Measurements from ENCODE around the gene FREM1. TPM values are rescaled to one million over a fixed set of nuclear protein-coding genes. Genes with fewer than 3 reads are reported as not detected.
A peak's percentile ranks its signal among the peaks of the same experiment; 100 is the strongest.

Gene FREM1
- total RNA-seq, 1 experiment from 2014 or later: under 0.01 TPM

- DNase-seq (ENCODE audit: low spot score): no peak
Measured at GRCh38 chr9:14912859-14913258, 2.6 kb upstream of the FREM1 start.

GRCh38 chr9:14911046-14911445, 818 bp upstream of the FREM1 start:
- no peak for DNase-seq (ENCODE audit: low spot score)

DNA sequence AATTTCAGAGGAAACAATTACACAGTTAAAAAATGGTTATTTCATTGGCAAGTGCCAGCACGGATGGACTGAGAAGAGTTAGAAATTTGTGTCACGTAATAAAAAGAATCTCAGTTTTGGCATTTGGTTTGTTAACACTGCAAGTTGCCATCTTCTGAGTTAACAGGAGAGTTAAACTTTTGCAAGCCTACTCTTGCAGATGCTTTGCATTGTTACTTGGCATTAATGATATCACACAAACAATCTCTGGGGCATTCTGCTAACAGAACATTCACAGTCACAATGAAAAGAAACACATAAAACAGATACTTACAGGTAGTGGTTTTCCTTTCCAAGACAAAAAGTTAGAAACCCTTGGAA, 647 bp downstream of the FREM1 start:
- DNase-seq (ENCODE audit: low spot score): no peak

DNA sequence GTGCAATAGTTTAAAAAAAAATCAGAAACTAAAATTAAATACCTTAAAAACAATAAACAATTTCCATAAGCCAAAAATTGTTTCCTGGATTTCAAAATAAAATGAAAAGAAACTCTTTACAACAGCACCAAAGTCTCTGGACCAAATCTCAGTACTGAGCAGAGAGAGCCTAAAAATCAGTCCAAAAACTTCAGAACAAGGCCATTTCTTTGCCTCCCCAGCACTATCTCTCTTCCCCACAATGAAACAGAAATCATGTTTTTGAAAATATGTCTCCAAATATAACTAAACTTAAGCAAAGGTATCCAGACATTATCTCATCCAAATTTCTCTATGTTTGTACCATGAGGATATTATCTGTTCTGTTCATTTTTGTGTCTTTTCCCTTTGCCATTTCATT, 1.0 kb downstream of the FREM1 start:
- no peak for DNase-seq (ENCODE audit: low spot score)

GRCh38 chr9:14908295-14909180, 1.7 kb downstream of the FREM1 start:
- DNase-seq (ENCODE audit: low spot score): peak; percentile 16

DNA sequence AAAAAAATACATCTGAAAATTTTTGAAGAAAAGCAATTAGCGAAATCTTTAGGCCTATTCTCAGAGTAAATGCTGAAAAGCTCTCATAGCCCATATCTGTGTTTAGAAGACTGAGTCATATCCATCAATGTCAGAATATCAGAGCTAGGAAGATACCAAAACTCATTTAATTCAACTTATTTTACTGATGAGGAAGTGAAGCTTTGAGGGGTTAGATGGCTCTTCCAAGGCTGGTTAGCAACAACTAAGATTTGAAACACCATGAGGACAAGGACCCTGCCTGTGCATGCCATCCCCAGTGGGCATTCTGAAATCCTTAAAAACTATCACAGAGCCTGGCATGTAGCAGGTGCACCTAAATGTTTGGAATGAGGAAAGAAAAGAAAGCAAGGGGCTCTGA, 2.5 kb downstream of the FREM1 start:
- no peak for DNase-seq (ENCODE audit: low spot score)

GRCh38 chr9:14907360-14907685, 2.9 kb downstream of the FREM1 start:
- DNase-seq (ENCODE audit: low spot score): no peak

- DNase-seq (ENCODE audit: low spot score): no peak
Measured at GRCh38 chr9:14906644-14907359, 3.4 kb downstream of the FREM1 start.

DNA sequence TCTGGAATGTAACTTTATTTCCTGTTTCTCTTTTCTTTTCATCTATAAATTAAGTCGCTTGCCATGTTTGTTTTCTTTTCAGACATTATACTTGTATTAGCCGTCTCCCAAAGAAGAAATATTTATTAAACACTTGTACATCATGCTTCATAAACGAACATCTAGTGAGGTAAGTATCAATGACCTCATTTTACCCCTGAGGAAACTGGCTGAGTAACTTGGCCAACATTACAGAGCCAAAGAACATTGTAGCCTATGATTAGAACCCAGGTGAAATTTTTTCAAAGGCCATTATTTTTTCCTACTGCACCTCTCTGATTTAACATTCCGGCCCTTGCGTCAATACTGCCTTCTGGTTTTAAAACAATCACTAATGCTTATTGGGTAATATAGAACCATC, 4.2 kb downstream of the FREM1 start:
- no peak for DNase-seq (ENCODE audit: low spot score)

DNA sequence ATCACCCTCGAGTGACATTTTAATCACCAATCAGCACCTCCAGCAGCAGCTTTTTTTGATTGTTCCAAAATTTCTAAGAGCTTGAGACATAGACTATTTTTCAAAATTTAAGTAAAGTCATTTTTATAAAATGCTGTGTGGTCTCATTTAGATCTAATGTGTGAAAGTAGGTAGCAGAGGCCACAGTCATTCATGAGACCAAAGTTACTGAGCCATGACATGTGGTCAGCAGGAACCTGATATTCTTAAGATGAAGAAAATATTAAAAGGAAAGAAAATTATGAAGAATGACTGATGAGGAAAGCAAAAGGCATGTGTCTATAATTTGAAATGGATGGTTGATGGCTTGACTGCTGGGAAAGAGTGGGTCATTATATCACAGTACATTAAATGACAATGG, 7.2 kb downstream of the FREM1 start:
- no peak for DNase-seq (ENCODE audit: low spot score)

GRCh38 chr9:14902561-14902960, 7.7 kb downstream of the FREM1 start:
- no peak for DNase-seq (ENCODE audit: low spot score)

GRCh38 chr9:14899815-14900193, 10.4 kb downstream of the FREM1 start:
- no peak for DNase-seq (ENCODE audit: low spot score)

- DNase-seq (ENCODE audit: low spot score): no peak
Measured at GRCh38 chr9:14899042-14899814, 11.0 kb downstream of the FREM1 start.

DNA sequence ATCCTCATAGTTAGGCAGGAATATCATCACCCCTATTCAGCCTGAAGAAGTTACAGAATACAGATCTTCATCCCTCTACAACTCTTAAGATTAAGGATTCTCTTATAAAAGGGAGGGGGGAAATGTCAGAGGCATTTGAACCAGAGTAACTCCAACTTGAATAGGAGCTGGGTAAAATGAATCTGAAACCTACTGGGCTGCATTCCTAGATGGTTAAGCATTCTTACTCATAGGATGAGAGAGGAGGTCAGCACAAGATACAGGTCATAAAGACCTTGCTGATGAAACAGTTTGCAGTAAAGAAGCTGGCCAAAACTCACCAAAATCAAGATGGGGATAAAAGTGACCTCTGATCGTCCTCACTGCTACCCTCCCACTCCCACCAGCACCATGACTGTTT, 14.4 kb downstream of the FREM1 start:
- no peak for DNase-seq (ENCODE audit: low spot score)

DNA sequence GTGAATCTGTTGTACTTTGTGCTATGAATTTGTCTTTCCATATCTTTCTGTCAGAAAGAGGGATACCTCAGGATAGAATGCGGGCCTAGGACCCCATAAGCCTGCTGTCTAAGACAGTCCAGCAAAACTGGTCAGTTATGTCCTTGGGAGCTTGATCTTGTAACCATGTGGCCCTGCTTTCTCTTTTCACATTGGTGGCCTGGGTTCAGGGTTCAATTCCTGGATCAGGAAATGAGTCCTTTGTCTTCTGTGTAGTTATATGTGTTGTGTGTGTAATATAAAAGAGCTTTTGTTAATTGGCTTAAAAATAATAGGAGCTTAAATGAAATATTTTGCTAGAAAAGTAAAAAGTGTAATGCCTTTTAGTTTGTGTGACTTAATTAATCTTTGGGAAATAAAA, 16.9 kb downstream of the FREM1 start:
- DNase-seq (ENCODE audit: low spot score): no peak

- DNase-seq (ENCODE audit: low spot score): no peak
Measured at GRCh38 chr9:14891332-14891731, 18.9 kb downstream of the FREM1 start.

- DNase-seq (ENCODE audit: low spot score): no peak
Measured at GRCh38 chr9:14889451-14889850, 20.8 kb downstream of the FREM1 start.

DNA sequence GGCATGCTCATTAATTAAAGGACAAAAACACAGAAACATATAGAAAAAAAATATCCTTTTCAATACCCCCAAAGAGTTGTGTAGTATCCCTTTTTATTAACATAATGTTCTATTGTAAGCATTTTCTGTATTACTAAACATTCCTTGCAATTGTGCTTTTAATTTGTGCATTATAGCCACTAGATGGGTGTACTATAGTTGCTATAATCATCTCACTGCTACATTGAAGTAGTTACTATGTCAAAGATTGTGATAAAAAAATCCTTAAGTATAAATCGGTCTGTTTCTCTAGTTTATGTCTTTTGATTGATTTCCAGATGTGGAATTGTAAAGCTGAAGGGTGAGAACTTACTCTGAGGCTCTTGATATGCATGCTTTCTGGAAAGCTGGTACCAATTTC, 21.4 kb downstream of the FREM1 start:
- DNase-seq (ENCODE audit: low spot score): no peak

GRCh38 chr9:14888272-14888671, 22.0 kb downstream of the FREM1 start:
- DNase-seq (ENCODE audit: low spot score): peak; percentile 20

DNA sequence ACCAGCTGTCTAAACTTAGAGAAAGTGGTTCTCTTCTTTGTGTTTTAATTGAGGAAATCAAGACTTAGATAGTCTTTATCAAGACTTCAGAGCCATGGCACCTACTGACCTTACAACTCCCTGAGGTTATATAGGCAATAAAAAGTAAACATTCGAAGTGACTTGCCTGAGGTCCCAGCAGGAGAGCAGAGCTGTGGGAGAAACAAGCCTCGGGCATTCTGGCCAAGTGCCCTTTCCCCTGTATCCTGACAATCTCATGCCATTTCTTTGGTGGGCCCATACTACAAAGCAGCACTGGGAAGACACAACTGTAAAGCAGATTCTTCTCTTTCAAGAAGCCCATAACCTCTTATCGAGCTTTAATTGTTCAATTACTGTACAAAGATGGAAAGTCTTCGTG, 23.1 kb downstream of the FREM1 start:
- no peak for DNase-seq (ENCODE audit: low spot score)

DNA sequence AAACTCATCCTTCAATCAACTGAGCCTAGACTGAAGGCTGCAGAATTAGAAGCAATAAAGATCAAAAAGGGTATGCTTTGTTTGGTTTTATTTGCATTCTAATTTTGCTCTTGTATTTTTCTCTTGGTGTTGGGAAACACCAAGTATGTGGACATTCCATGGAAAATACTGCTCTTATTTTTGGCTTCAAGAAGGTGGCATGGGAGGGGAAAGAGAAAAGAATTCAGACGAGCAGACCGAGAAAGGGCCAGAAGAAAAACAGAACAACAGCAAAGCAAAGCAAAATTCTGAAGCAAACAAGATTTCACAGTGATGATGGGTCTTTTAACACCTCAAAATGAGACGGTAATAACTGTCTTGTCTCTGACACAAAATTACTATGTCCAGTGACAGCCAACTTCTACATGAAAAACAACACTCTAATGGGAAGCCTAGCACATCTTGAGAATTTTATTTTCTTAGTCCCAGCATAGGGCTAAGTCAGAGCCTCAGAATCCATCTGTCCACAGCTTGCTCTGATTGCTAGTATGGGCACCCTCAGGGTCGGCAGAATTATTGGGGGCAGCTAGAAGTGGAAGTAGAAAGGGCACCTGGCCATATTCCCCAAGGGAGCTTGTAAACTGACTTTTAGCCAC, 26.8 kb downstream of the FREM1 start:
- DNase-seq (ENCODE audit: low spot score): no peak

DNA sequence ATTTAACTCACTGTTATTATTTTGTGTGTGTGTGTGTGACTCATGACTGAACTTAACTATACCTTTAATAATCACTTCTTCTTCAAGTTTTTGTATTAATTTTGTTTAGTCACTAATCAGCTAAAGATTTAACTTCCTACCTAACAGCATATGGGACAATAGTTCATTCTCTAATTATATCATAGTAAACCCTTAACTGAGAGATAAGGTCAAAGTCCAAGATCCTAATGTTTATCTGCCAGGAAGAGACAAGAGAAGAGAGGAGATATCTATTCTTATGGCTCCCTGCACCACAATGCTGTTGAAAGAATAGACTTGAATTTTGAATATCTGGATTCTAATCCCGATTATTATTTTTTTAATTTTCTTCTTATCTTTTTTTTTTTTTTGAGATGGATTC, 28.1 kb downstream of the FREM1 start:
- DNase-seq (ENCODE audit: low spot score): no peak

Data from HT-29 (cell line).